Erythroblast (primary cell): ENCODE measurements around the gene NR3C1.

Experiments used
- GATA1 ChIP-seq: IDR thresholded peaks from 2 replicates; pipeline ENCODE4 v1.6.1; 2011; ENCODE audit warnings: low read depth, mild to moderate bottlenecking, control low read depth, low read length, moderate library complexity
- POLR2A ChIP-seq: IDR thresholded peaks from 2 replicates; pipeline ENCODE4 v1.6.1; 2011; ENCODE audit warnings: mild to moderate bottlenecking, low read length

DNA sequence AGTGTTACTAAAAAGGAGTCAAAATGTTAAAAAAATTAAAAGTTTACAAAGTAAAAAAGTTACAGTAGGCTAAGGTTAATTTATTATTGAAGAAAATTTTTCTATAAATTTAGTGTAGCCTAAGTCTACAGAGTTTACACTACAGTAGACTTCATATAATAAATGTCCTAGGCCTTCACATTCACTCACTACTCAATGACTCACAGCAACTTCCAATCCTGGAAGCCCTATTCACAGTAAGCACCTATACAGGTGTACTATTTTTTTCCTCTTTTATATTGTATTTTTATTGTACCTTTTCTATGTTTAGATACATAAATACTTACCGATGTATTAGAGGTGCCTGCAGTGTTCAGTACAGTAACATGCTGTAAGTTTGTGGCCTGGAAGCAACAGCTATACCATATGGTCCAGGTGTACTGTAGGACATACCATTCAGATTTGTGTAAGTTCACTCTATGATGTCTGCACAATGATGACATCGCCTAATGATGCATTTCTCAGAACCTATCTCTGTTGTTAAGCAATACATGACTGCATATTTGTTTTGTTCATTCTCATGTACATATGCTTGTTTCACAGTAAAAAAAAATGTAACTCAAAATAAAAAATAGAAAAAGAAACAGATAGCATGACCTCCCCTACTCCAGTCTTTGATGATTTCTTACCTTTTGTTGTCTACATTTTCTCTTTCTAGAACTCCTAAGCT lies 64.7 kb downstream of the NR3C1 start:
- TF ChIP-seq POLR2A = no peak
- TF ChIP-seq GATA1 = no peak
